B cell (primary cell): ENCODE data around the gene ANGPTL2.

Experiments used
- CTCF ChIP-seq: fragments of 200-600 bp; IDR thresholded peaks from one replicate; pipeline ENCODE4 v1.8.0; 2022; ENCODE audit warnings: antibody characterized with exemption, mild to moderate bottlenecking
- EZH2 ChIP-seq: IDR thresholded peaks from 2 replicates; pipeline ENCODE4 v1.6.1; 2012; ENCODE audit warnings: borderline replicate concordance, low read depth, mild to moderate bottlenecking, moderate library complexity, low read length; ENCODE audit not compliant: insufficient read depth, poor library complexity, severe bottlenecking

GRCh38 chr9:127123064-127123890 is 842 bp upstream of the ANGPTL2 start:
- TF ChIP-seq CTCF: no peak
- TF ChIP-seq EZH2: no peak
